ENCODE results near the gene IDH3A. TPM values are rescaled to one million over a fixed set of nuclear protein-coding genes. Genes with fewer than 3 reads are reported as not detected.

IDH3A gene
- total RNA-seq (10 to 100 TPM; 45.1 to 46.8 TPM), polyA plus RNA-seq (10 to 100 TPM; 39.7 to 69.1 TPM)

- peaks cover 0 to 3% (median 0%) of the 10 kb centered on the region in 8 donors for H3K9me3 Mint-ChIP-seq
- H3K27ac ChIP-seq (ENCODE audit: low read depth, low read length) = peak within 1 kb of the TSS; percentile 74
- peaks cover 26% of the 10 kb centered on the region for H3K4me1 ChIP-seq (ENCODE audit: insufficient read depth, low read length)
- peak within 1 kb of the TSS; percentile 63 to 68 for H3K4me3 ChIP-seq (ENCODE audit: low read length in 2 of 2)
- H3K27me3 Mint-ChIP-seq = no peaks in the 10 kb centered on the region
- H3K27ac Mint-ChIP-seq = peak within 1 kb of the TSS; percentile 91 to 96 (median 94)
- H3K4me3 Mint-ChIP-seq = peak within 1 kb of the TSS; percentile 92 to 99 (median 94)
- peak; percentile 98 to 99 (median 99) for DNase-seq
- H3K36me3 Mint-ChIP-seq = peaks cover 0 to 16% of the 10 kb centered on the region in 2 donors
- intact Hi-C loops (cut with micrococcal nuclease) = loop anchor here (1.0 kb wide), 2 partner anchors 18 to 391 kb away; partner anchors contain the start of genes CIB2 and PSMA4
- ChIA-PET CTCF (ENCODE audit: partially characterized antibody) (interaction anchor here (0.6 to 1.5 kb wide), 3 partner anchors 86 to 193 kb away, joined by 3 to 4 read pairs (median 3); no protein-coding TSS in a partner anchor), POLR2A (ENCODE audit: partially characterized antibody) (interaction anchor here (0.6 to 3.3 kb wide), 15 partner anchors 9 to 724 kb away, joined by 3 to 32 read pairs (median 3); partner anchors contain the start of genes CIB2, DNAJA4, IREB2 and MORF4L1)
- no peaks in the 10 kb centered on the region for H3K27me3 ChIP-seq (ENCODE audit: insufficient read depth, low read length)
- no peaks in the 10 kb centered on the region for H3K36me3 ChIP-seq (ENCODE audit: insufficient read depth, low read length)
- no peaks in the 10 kb centered on the region for H3K9me3 ChIP-seq (ENCODE audit: control insufficient read depth in 1 of 2, low read length in 2 of 2)
- H3K4me1 Mint-ChIP-seq = peaks cover 28 to 46% (median 38%) of the 10 kb centered on the region in 4 donors
Measured at GRCh38 chr15:78149068-78149804, at the start of gene IDH3A. Gene IDH3A (plus strand): TSS chr15:78149362. CDS start chr15:78149404, 42 bp downstream.

DNA sequence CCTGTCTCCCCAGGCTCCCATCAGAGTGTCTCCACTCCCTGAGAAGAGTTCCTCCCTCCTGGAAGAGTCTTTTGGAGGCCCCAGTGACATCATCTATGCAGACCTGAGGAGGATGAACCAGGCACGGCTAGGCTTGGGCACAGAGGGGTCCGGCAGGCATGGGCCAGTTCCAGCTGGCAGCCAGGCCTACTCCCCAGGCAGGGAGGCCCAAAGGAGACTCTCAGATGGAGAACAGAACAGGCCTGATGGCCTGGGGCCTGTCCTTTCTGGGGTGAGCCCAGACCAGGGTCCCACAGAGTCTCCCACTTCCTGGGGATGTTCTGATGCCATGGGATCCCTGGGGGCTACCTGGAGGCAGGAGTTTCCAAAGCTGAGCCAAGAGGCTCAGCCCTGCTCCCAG is 48.3 kb upstream of the IDH3A start:
- H3K27me3 ChIP-seq (ENCODE audit: insufficient read depth, low read length) = no peaks in the 10 kb centered on the region
- H3K4me1 ChIP-seq (ENCODE audit: insufficient read depth, low read length) = peaks cover 38% of the 10 kb centered on the region
- no peaks in the 10 kb centered on the region for H3K36me3 Mint-ChIP-seq
- POLR2A ChIA-PET (ENCODE audit: partially characterized antibody) = no interaction called here
- no peak overlapping the region for H3K27ac ChIP-seq (ENCODE audit: low read depth, low read length)
- peaks cover 28 to 47% (median 33%) of the 10 kb centered on the region in 4 donors for H3K4me1 Mint-ChIP-seq
- no peaks in the 10 kb centered on the region for H3K9me3 Mint-ChIP-seq
- CTCF ChIA-PET (ENCODE audit: partially characterized antibody) = interaction anchor here (0.8 to 3.6 kb wide), 5 partner anchors 11 to 142 kb away, joined by 3 to 12 read pairs (median 6); no protein-coding TSS in a partner anchor
- no peaks in the 10 kb centered on the region for H3K36me3 ChIP-seq (ENCODE audit: insufficient read depth, low read length)
- H3K9me3 ChIP-seq (ENCODE audit: control insufficient read depth in 1 of 2, low read length in 2 of 2) = no peaks in the 10 kb centered on the region
- H3K27me3 Mint-ChIP-seq = no peaks in the 10 kb centered on the region
- no peak overlapping the region for H3K4me3 Mint-ChIP-seq
- H3K27ac Mint-ChIP-seq = peak overlapping the region in 2 of 7 donors; percentile 42 to 64
- H3K4me3 ChIP-seq (ENCODE audit: low read length in 2 of 2) = no peak overlapping the region
- intact Hi-C loops (cut with micrococcal nuclease) = no loop called here
- DNase-seq = no peak

- Mint-ChIP-seq H3K36me3 (no peaks in the 10 kb centered on the region), H3K4me1 (peaks cover 31 to 52% (median 38%) of the 10 kb centered on the region in 4 donors), H3K9me3 (no peaks in the 10 kb centered on the region), H3K27me3 (no peaks in the 10 kb centered on the region), H3K4me3 (no peak overlapping the region), H3K27ac (peak overlapping the region in 5 of 7 donors; percentile 42 to 88 (median 78))
- no peaks in the 10 kb centered on the region for H3K36me3 ChIP-seq (ENCODE audit: insufficient read depth, low read length)
- intact Hi-C loops (cut with micrococcal nuclease) = no loop called here
- no peaks in the 10 kb centered on the region for H3K9me3 ChIP-seq (ENCODE audit: control insufficient read depth in 1 of 2, low read length in 2 of 2)
- CTCF ChIA-PET (ENCODE audit: partially characterized antibody) = interaction anchor here (0.6 to 3.6 kb wide), 8 partner anchors 11 to 143 kb away, joined by 3 to 12 read pairs (median 4); no protein-coding TSS in a partner anchor
- DNase-seq = no peak
- peaks cover 45% of the 10 kb centered on the region for H3K4me1 ChIP-seq (ENCODE audit: insufficient read depth, low read length)
- H3K4me3 ChIP-seq (ENCODE audit: low read length in 2 of 2) = no peak overlapping the region
- POLR2A ChIA-PET (ENCODE audit: partially characterized antibody) = no interaction called here
- H3K27ac ChIP-seq (ENCODE audit: low read depth, low read length) = no peak overlapping the region
- H3K27me3 ChIP-seq (ENCODE audit: insufficient read depth, low read length) = no peaks in the 10 kb centered on the region
Measured at GRCh38 chr15:78101423-78102105, 47.6 kb upstream of the IDH3A start.

DNA sequence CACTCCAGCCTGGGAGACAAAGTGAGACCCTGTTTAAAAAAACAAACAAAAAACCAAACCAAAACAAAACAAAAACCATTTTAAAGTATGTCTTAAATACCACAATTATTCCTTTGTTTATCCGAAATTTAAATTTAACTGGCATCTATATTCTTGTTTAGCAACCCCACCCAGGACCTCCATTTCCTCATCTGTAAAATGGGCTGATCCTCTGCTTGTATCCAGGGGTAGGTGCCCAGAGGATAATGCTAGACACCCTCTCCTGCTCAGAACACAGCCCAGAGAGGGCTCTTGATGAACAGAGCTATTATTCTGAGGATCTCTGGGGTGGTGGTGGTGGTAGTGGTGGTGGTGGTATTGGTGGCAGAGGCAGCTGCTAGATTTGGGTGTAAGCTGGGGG is 47.0 kb upstream of the IDH3A start:
- Histone ChIP-seq H3K27ac (ENCODE audit: low read depth, low read length) (peak overlapping the region; percentile 50), H3K4me1 (ENCODE audit: insufficient read depth, low read length) (peaks cover 46% of the 10 kb centered on the region), H3K27me3 (ENCODE audit: insufficient read depth, low read length) (no peaks in the 10 kb centered on the region), H3K9me3 (ENCODE audit: control insufficient read depth in 1 of 2, low read length in 2 of 2) (no peaks in the 10 kb centered on the region), H3K4me3 (ENCODE audit: low read length in 2 of 2) (no peak overlapping the region), H3K36me3 (ENCODE audit: insufficient read depth, low read length) (no peaks in the 10 kb centered on the region)
- Mint-ChIP-seq H3K4me1 (peaks cover 31 to 55% (median 40%) of the 10 kb centered on the region in 4 donors), H3K36me3 (no peaks in the 10 kb centered on the region), H3K9me3 (no peaks in the 10 kb centered on the region), H3K27me3 (no peaks in the 10 kb centered on the region), H3K27ac (peak overlapping the region; percentile 37 to 88 (median 77)), H3K4me3 (no peak overlapping the region)
- ChIA-PET POLR2A (ENCODE audit: partially characterized antibody) (interaction anchor here (1.3 kb wide), 1 partner anchor 9 kb away, joined by 3 read pairs; no protein-coding TSS in a partner anchor), CTCF (ENCODE audit: partially characterized antibody) (interaction anchor here (0.6 to 11.4 kb wide), 8 partner anchors 10 to 143 kb away, joined by 3 to 236 read pairs (median 6); no protein-coding TSS in a partner anchor)
- DNase-seq = no peak
- intact Hi-C loops (cut with micrococcal nuclease) = no loop called here

DNA sequence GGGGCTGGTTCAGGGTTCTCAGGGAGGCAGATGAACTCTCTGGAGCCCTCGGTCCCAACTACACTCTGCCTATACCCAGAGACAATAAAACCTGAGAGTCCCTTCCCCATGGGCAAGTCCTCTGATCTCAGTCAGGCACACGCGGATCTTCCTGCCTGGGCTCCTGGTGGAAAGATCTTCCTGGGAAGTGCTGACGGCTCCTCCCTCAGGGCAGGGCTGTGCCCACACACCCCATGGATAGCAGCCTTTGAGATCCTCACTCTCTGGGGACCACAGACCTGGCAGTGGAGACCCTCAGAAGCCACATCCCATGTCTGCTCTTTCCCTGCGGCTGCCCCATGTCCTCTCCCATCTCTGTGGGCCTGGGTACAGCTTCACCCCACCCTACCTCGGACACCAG is 46.4 kb upstream of the IDH3A start:
- H3K27me3 Mint-ChIP-seq = no peaks in the 10 kb centered on the region
- H3K9me3 Mint-ChIP-seq = no peaks in the 10 kb centered on the region
- intact Hi-C loops (cut with micrococcal nuclease) = no loop called here
- DNase-seq = no peak
- H3K4me3 Mint-ChIP-seq = no peak overlapping the region
- Histone ChIP-seq H3K36me3 (ENCODE audit: insufficient read depth, low read length) (no peaks in the 10 kb centered on the region), H3K9me3 (ENCODE audit: control insufficient read depth in 1 of 2, low read length in 2 of 2) (no peaks in the 10 kb centered on the region), H3K4me3 (ENCODE audit: low read length in 2 of 2) (no peak overlapping the region), H3K27ac (ENCODE audit: low read depth, low read length) (peak overlapping the region; percentile 50), H3K4me1 (ENCODE audit: insufficient read depth, low read length) (peaks cover 46% of the 10 kb centered on the region), H3K27me3 (ENCODE audit: insufficient read depth, low read length) (no peaks in the 10 kb centered on the region)
- POLR2A ChIA-PET (ENCODE audit: partially characterized antibody) = interaction anchor here (0.7 to 4.1 kb wide), 7 partner anchors 9 to 102 kb away, joined by 3 to 22 read pairs (median 4); no protein-coding TSS in a partner anchor
- H3K36me3 Mint-ChIP-seq = no peaks in the 10 kb centered on the region
- H3K27ac Mint-ChIP-seq = peak overlapping the region; percentile 19 to 93 (median 79)
- CTCF ChIA-PET (ENCODE audit: partially characterized antibody) = interaction anchor here (0.6 to 11.4 kb wide), 6 partner anchors 10 to 144 kb away, joined by 3 to 236 read pairs (median 6); no protein-coding TSS in a partner anchor
- peaks cover 31 to 55% (median 42%) of the 10 kb centered on the region in 4 donors for H3K4me1 Mint-ChIP-seq

DNA sequence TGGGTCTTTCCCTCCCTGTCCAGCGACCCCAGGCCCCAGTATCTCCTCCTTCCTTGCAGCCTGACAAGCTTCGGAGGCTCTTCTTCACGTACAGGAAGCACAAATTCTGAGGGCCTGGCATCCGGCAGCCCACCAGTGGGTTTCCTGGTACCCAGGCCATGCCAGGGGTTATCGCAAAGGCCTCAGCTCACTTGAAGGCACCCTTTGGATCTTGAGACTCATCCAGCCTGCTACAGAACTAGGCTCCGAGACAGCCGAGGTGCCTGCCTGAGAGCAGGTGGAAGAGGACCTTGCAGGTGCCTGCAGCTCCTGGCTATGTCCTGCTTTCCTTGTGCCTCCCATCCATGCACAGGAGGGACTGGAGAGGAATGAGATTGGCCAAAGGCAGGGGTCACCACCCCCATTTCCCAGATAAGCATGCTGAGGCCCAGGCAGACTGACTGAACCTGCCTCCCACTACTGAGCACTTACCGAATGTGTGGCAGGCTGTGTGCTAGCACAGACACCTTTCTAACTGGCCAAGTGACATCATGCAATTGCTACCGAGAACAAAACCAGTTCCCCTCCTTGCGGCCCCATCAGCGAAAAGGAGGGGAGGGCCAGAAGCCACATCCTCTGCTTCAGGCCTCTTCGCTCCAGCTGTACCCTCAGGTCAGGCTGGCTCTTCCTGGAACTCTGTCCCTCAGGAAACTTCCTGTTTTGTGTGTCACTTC is 45.6 kb upstream of the IDH3A start:
- H3K27me3 ChIP-seq (ENCODE audit: insufficient read depth, low read length) = no peaks in the 10 kb centered on the region
- H3K27ac ChIP-seq (ENCODE audit: low read depth, low read length) = peak overlapping the region; percentile 50
- H3K9me3 Mint-ChIP-seq = no peaks in the 10 kb centered on the region
- H3K9me3 ChIP-seq (ENCODE audit: control insufficient read depth in 1 of 2, low read length in 2 of 2) = no peaks in the 10 kb centered on the region
- POLR2A ChIA-PET (ENCODE audit: partially characterized antibody) = interaction anchor here (0.7 to 4.1 kb wide), 9 partner anchors 10 to 103 kb away, joined by 3 to 22 read pairs (median 4); partner anchors contain the start of gene TBC1D2B
- no peaks in the 10 kb centered on the region for H3K27me3 Mint-ChIP-seq
- peak; percentile 58 to 72 (median 64) for DNase-seq
- peaks cover 31 to 55% (median 45%) of the 10 kb centered on the region in 4 donors for H3K4me1 Mint-ChIP-seq
- intact Hi-C loops (cut with micrococcal nuclease) = no loop called here
- H3K4me3 Mint-ChIP-seq = peak overlapping the region in 7 of 8 donors; percentile 40 to 73 (median 58)
- no peak overlapping the region for H3K4me3 ChIP-seq (ENCODE audit: low read length in 2 of 2)
- peaks cover 49% of the 10 kb centered on the region for H3K4me1 ChIP-seq (ENCODE audit: insufficient read depth, low read length)
- no peaks in the 10 kb centered on the region for H3K36me3 ChIP-seq (ENCODE audit: insufficient read depth, low read length)
- no peaks in the 10 kb centered on the region for H3K36me3 Mint-ChIP-seq
- peak overlapping the region; percentile 76 to 94 (median 91) for H3K27ac Mint-ChIP-seq
- CTCF ChIA-PET (ENCODE audit: partially characterized antibody) = interaction anchor here (1.2 to 11.4 kb wide), 5 partner anchors 52 to 145 kb away, joined by 3 to 236 read pairs (median 6); no protein-coding TSS in a partner anchor
